Measurements from ENCODE around the gene PRCC. TPM values are rescaled to one million over a fixed set of nuclear protein-coding genes. Genes with fewer than 3 reads are reported as not detected.
A peak's percentile ranks its signal among the peaks of the same experiment; 100 is the strongest.

The PRCC gene
- polyA plus RNA-seq, 5 donors, result 95.0 to 105 (median 100) TPM

GRCh38 chr1:156743367-156744302 lies 23.7 kb upstream of the PRCC start:
- DNase-seq, result no peak

DNA sequence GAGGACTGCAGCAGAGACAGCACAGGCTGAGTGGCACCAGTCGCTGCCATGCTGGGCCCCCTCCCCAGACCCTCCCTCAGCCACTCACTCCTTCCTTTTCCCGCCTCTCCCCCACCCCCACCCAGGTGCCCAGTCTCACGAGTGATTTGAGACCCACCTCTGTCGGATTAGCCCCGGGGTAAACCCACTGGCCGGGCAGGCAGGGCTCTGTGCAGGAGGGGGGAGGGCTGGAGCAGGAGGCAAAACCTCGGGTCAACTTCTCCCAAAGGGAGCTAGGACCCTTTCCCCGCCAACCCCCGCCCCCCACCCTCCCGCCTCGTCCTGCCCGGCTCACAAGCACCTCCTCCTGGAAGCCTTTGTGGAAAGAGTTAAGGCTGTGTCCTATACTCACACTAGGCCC lies 23.0 kb upstream of the PRCC start:
- no peak for DNase-seq

DNA sequence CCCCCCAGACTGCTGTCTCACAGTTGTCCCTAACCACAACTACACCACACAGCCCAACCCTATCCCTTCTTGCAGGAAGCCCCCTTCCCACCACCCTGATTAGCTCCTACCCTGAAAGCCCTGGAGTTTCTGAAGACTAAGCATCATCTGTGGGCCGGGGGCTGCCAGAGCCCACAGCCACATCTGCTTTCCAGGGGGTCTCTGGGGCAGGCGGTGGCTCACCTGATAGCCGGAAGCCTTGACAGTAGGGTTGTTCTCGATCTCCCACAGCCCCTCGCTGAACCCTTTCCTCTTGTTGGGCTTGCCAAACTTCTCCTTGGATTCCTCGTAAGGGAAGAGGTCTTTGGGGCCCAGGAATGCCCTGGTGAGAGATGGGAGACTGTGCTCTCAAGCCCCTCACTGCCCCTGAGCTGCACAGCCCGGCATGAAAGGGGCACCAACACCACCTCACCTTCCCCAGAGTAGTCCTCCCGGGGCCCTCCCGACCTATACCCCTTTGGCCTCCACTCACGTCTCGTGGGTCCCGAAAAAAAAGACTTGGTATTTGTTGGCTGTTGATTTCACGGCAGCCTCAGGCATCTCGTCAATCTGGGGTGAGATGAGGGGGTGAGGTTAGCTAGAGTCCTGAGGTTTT lies 22.4 kb upstream of the PRCC start:
- DNase-seq, result no peak

GRCh38 chr1:156745881-156746280 lies 21.5 kb upstream of the PRCC start:
- DNase-seq, result no peak

- no peak for DNase-seq
Observed at GRCh38 chr1:156746406-156746727, 21.0 kb upstream of the PRCC start.

DNA sequence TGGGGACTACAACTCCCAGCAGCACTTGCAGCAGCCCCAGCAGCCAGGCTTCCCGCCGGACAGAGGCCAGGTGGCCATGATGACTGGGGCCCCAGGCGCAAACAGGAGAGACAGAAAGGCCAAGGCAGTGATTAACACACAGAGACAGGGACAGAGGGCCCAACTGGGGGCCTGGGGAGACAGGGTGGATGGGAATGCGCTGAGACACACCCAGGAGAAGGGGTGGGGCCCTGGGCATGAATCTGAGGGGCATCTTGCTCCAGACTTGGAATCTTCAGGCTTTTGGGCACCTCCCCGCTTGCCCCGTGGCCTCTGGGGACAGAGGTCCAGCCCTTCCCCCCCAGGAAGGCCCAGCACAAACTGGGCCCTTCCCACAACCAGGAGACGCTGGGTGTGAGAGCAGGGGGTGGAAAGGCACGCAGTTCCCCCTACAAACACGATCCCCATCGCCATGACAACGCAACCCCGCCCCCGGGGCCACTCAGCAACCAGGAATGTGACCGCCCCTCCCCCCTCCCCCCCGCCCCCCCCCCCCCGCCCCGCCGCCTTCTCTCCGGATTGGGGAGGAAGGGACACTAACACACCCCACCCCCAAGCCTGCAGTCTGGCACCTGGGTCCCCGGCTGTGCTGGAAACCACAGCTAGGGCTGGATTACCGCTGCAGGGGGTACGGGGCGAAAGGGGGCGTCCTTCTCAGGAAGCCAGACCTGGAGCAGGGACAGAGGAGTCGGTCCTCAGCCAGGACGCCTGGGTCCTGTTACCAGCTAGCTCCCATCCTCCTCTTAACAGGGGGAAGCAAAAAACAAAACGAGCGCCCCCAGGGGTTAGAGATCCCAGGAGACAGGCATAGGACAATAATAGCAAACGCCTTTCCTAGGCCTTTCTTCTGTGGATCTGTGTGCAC lies 20.4 kb upstream of the PRCC start:
- peak; percentile 90 to 91 for DNase-seq

- DNase-seq, result no peak
Observed at GRCh38 chr1:156747742-156748669, 19.3 kb upstream of the PRCC start.

DNA sequence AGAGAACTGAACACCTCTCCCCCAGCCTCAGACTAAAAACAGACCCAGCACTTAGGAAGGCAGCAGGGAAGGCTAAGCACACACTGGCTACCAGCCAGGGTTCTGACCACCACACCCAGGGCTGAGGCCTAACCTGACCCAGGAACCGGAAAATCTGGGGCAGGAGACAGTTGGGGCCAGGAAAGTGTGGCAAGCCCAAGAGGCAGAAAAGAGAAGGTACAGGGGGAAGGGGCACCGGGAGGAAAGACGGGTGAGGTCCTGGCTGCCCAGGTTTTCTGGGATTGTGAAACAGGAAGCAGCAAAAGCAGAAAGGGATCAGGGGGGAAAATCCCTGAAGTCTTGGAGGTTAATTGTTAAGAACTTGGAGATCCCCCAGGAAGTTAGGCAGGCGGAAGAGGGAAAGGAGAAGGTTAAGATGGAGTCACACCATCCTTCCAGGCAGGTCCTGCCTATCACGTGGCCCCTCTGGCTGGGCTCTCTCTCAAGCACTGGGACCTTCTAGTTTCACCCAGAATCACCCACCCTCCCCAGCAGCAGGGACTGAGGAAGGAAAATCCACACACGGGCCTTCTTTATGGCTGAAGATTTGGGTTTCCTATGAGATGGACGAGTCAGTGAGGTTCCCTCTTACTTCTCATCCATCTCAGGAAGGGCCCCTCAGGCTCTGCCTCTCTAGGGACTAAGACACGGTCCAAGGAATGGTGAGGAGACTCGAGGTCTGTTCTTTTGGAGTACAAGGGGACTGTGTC lies 18.5 kb upstream of the PRCC start:
- DNase-seq, result no peak

DNA sequence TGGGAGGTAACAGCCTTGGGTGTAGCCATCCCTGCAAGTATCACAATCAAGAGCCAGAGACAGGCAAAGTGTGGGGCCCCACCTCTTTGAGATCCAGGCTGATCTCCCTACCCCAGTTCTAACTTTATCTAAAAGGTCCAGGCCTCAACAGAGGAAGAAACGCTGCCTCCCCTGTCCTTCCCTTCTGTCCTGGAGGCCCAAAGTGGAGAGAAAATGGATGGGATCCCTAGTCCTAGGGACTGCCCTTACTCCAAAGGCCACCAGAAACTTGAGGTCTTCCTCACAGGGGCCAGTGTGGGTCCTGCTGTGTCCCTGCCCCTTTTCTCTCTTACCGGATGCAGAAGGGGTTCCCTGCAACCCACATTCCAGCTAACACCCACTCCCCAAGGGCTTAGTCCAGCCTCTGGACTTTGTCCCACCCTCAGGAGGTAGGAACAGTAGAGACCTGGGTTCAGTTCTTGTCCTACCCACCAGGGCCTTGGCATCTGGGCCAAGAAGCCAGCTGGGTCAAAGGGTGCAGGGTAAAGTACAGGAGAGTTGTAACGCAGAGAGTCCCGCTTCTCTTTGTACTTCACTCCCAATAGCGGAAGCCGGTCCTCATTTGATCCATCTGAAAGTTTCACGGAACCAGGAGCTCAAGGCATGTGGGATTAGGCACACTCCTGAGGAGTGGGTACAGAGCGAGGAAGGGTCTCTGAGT lies 17.8 kb upstream of the PRCC start:
- DNase-seq, result no peak

DNA sequence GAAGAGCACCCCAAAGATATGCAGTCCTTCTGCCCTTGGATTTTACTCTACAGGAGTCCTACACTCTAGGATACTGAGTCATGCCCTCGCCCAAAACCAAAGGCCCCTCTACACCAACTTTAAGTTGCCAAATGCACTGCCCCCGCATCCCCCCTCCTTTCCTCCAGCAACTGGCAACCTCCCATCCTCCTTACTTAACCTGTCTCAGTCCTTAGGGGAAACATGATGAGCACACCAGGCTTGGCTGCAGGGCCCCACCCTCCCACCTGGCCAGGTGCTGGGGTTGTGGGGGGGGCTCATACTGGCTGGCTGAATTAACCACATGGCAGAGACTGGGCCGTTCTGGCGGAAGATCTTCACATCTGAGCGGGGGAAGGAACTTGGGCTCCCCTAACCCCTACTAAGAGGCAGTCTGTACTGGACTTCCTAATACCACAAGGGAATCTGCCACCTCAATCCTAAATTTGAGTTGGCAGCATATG lies 17.1 kb upstream of the PRCC start:
- no peak for DNase-seq

GRCh38 chr1:156750711-156751450 lies 16.5 kb upstream of the PRCC start:
- DNase-seq, result no peak

DNA sequence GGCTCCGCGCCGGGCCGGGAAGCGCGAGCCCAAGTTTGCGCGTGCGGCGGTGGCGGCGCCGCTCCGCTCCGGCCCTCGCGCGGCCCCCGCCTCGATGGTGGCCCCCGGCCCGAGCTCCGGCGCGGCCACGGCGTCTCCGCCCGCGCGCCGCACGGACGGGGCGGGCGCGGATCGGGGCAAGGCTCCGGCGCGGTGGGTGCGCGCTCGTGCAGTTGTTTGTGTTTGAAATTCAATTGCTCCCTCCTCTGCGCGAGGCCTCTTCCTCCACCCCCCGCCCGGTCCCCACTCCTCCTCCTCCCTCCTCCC lies 15.9 kb upstream of the PRCC start, which contains the start of gene HDGF:
TSS of gene HDGF (minus strand) at position 225 of the 306 bp plus-strand sequence. CDS start 246 bp downstream, outside the sequence.
- DNase-seq, result no peak

DNA sequence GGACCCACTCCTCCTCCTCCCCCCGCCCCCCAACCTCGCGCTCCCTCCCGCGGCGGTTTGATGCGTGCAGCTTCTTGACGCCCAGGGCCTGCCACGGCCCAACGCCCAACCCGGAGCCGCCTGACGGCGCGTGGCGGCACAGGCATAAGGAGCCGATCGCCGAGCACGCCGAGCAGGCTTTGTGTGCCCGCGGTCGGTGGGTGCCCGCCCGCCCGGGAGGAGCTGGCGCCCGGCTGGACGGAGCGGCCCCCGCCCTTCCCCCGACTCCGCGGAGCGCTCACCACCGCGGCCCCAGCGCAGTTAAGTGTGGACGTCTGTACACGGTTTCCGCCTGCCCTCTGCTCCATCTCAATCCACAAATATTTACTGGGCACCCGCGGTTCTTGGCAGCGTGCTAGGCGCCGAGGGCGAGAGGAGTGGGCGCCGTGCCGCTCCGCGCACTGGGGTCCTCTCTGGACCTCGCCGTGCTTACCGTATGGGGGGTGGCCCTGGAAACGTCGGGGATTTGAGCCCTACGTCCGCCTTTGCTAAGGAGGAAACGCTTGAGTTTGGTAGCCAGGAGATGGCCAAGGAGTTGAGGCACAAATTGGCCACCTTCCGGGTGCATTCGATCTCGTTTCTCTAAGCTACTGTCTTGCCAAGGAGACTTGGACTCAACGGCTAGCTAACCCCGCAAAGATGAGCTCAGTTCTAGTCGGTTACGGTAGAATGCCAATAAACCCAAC lies 15.4 kb upstream of the PRCC start:
- peak; percentile 96 to 98 for DNase-seq

GRCh38 chr1:156752843-156753482 lies 14.4 kb upstream of the PRCC start:
- peak; percentile 49 to 63 for DNase-seq

DNA sequence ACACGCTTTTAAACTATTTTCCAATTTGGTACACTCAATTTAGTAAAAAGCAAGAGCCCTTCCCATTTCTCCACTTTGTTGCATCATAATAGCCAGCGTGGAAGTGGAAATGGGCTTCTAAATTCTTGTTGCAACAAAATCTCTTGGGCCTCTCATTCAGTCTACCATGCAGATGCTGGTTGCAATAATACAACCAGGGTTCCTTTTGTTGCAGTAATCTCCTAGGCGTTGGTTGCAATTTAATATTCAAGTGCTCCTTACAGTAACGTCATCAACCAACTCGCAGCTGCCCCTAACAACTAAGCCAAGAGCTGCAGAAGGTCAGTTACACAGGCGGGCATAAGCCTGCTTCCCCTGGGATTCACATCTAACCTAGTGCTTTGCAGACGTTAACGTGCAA lies 13.1 kb upstream of the PRCC start:
- DNase-seq, result no peak

GRCh38 chr1:156755527-156755950 lies 11.8 kb upstream of the PRCC start:
- DNase-seq, result no peak

GRCh38 chr1:156756355-156756754 lies 11.0 kb upstream of the PRCC start:
- no peak for DNase-seq

Data from right lung (tissue), 5 donors.